Inferior parietal cortex (tissue), 1 donor: ENCODE results near the gene U2SURP.

Experiments
- DNase-seq: peaks from one replicate; pipeline ENCODE4 v3.0.0-alpha.2; 2016; ENCODE audit errors: extremely low spot score

U2SURP gene

DNA sequence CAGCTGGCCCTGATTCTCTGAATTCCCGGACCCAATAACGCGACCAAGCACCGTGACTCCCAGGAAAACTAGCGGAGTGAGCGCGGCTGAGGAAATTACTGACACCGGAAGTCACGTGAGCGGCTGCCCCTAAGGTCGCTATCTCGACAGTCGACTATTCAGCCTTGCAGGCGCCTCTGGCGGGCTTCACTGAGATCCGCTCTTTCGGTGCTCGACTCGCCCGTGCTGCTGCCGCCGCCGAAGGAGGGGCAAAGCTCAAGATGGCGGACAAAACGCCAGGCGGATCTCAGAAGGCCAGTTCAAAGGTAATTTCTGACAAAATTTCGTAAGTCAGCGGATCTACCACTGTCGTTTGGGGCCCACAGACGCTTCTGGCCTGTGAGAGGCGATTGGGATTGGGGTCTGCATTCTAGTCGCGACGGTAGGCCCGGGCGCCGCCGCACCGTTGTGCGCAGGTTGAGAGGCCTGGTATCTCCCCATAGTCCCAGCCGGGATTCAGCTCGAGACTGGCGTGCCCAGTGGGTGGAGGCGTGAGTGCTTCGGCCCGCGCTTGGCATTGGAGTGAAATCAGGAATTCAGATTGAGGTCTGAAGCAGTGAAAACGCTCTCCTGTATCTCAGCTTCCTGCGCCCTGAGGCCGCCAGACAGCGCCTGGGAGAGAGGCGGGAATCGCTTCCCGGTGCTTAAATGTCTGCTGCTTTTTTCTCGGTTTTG is at the start of gene U2SURP:
Gene U2SURP (plus strand): TSS at position 202 of the 714 bp plus-strand sequence. CDS start 59 bp downstream, at position 261.
- peak; percentile 98 for DNase-seq

DNA sequence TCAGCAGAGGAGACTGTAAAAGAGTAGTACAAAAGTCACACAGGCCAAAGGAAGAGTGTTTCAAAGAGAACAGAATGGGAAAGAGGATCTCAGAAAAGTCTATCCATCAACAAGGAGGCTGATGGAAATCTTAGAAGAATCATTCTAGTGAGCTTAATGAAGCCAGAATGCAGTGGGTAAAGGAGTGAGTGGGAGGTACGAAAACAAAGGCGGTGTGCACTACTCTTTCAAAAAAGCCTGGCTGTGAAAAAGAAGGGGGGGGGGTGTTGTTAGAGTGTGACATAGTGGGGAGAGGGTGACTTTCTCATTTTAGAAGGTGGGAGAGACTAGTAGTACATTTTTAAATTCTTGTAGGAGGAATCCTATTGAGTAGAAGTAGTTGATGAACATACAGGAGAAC is 49.6 kb upstream of the U2SURP start:
- DNase-seq: no peak

DNA sequence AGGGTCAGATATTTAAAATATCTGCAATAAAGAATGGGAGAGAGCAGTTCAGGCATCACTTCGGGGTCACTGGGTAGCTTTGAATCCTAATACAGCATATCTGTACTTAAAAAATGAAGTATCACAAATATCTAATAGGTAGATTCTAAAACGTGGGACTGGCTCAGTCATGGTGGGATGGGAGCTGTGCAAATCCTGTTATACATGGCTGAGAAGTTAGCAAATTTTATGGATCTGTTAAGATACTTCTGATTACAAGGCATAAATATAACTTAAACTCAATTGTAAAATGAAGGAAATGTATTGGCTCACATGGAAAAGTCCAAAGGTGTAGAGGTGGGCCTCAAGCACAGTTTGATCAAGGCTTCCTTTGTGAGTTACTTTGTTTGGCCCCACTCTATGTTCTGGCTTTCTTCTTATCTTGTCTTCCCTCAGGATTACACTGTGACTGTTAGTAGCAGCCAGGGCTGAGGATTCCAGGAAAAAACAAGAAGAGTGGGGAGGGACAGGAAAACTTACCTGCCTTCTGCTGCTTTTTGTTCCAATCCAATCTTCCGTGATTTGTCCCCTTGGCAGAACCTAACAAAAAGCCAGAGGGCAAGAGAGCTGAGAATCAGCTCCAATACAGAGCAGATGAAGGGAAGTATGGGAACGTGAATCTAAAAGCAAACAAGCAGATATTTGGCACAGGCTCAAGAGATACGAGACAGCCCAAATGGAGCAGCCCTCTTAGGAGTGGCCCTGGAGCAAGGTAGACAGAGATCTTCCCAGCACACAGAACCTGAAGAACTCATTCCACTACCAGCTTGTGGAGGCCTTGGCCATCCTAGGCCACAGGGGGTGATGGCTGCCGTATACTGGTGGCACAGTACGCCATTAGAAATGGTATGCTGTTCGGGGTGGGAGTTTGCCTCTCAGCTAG is 48.8 kb upstream of the U2SURP start:
- no peak for DNase-seq

DNA sequence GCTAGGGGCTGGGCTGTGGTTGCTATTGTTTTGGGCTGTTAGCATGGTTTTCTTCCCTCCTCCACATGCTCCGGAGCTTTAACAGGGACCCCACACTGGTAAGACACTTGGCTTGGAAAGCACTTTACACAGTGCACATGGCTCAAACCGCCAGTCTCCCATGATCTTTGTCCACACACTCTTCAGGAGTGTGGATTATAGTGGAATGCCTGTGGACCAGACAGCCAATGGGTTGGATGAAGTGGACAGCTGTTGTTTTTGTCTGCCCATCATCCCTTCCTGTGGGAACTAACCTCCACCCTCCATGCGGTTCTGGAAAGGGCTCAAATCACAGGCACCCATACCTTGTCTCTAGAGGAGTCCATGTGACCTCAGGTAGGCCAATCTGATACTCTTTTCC is 47.9 kb upstream of the U2SURP start:
- DNase-seq: no peak

DNA sequence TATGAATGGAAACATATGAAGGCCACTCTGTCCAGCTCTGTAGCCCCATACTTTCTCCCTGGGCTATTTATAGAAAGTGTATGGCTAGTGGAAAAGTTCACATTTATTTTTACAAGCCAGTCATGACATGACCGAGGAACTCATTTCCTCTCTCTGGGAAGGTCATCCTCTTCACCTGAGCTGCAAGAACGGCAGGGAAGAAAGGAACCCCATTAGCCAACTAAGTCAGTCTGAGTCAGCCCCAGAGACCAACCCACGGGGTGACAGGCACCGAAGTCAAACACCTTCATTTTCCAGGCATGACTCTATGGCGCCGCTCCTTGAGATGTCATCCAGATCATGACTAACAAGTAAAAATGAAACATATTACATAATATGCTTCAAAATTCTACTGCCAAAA is 42.7 kb upstream of the U2SURP start:
- no peak for DNase-seq

DNA sequence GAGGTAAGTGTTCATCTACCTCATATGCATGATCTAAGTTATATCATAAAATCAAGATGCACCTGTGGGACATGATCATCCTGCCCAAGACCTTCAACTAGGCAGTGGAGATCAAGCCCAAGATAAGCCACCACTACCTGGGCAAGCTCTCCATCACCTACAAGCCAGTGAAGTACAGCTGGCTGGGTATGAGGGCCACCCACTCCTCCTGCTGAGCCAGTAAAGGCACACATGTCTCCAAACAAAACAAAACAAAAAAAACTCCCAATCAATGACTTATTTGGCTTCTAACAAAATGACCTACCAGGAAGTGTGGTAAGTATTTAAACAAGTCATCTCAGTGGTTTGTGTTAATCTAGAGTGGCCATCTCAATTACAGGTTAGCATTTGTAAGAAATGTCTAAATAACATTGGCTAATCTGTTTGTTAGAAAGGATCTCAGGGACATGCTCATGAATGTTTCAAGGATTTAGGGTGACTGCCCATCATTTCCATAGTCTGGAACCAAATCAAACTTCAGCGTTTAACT is 41.0 kb upstream of the U2SURP start:
- DNase-seq: no peak

DNA sequence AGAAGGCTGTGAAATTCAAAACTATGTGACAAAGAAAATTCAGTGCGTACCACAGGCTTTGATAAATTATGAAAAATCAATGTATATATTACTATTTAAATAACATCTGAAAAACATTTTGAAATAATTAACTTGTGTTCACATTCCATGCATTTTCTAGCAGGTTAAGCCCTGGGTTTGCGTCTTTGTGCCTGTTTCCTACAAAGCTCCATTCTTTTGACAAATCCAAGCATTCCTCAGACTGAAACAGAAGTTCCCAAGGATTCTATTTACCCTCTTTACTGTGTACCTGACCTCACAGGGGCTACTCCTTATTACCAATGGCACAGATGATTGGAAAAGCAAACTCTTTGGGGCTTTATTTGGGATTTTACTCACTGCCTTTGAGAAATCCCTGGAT is 39.8 kb upstream of the U2SURP start:
- DNase-seq: no peak

DNA sequence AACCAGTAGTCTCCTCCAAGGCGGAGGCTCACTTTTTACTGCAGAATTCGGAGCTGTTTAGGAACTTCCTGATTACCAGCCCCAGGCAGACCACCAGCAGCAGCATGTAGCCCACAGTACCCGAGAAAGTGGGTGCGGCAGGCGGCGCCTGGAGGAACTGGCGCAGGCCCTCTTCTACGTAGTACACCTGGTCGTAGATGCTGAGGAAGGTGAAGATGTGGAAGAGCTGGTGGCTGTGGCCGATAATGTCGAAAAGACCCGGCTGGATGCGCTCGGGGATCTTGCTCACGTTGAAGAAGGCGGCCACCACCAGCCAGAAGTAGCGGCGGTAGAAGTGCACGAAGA is 39.2 kb upstream of the U2SURP start:
- DNase-seq: no peak

DNA sequence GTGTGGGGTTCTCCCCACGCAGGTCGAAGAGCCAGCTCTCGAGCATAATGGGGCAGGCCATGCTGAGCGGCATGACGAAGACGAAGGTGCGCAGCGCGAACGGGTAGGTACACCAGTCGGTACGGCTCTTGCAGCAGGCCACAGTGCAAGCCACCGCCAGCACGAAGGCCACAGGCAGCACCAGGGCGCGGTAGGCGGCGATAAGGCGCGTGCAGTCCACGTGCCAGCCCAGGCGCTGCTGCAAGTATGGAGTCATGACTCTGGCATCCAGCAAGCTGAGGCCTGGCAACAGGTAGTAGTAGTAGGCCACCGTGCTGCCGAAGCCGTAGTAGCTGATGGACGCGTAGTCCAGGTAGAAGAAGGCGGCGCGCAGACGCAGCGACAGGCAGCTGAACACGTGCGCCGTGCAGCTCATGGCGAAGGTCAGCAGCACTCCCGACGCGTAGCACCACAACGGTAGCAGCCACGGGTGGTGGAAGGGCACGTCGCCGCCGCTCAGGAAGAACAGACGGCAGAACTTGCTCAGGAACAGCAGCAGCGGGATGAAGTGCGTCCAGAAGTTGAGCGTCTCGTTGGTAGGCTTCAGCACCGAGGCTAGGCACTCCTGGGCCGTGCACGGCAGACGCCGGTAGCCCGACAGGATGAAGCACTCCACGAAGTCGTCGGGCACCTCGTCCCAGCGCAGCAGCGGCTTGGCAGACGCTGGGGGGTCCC is 38.7 kb upstream of the U2SURP start:
- no peak for DNase-seq

DNA sequence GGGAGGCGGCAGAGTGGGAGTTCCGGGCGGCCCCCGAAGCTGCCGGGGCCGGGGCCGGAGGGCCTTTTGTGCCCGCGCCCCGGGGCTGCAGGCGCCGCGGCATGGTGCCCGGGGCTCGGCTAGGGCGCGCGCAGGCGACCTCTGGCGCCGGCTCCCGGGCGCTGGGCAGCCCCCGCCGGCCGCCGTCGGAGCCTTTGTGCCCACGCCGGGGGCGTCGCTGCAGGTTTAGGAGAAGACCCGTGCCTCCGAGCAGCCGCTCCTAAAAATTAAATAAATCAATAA is 38.2 kb upstream of the U2SURP start:
- DNase-seq: no peak

DNA sequence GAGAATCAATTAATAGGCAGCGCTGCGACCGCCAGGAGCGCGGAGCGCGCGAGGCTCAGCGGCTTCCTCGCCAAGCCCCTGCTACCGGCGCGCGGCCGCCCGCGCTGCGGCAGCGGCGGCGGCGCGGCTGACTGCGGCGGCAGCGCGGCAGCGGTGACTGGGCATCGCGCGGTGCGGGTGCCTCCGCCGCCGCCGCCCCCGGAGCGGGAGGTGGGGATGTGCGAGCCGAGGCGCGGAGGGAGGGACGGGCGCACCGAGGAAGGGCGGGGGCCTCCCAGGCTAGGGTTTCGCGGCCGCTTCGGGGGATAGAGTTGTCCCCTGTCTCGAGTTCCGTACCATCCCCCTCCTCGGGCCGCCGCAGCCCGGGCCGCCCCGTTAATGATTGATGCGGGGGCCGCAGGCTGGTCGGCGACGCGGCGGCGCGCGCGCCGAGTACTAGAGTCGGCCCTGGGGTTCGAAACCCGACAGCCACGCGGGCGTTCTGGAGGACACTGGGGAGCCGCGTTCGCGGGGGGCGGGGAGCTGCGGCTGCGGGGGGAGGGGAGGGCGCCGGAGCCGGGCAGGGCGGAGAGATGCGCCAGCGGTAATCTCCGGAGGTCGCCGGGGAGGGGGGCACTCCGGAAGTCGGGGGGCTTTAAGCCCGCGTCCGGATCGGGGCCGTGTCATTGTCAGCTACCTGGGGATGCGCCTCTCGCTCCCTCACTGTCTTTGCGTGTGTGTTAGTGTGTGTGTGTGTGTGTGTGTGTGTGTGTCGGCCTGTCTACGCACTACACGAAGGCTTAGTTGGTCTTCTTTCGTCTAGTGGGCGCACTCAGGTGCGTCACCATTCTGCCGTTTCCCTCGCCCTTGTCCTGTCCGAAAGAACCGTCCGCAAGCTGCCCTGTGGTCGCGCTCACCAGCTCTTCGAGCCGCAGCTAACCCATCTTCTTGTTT is 37.6 kb upstream of the U2SURP start, which contains the start of gene PAQR9:
Gene PAQR9 (minus strand): TSS at position 159 of the 933 bp plus-strand sequence. CDS start 338 bp downstream, outside the sequence.
- no peak for DNase-seq

DNA sequence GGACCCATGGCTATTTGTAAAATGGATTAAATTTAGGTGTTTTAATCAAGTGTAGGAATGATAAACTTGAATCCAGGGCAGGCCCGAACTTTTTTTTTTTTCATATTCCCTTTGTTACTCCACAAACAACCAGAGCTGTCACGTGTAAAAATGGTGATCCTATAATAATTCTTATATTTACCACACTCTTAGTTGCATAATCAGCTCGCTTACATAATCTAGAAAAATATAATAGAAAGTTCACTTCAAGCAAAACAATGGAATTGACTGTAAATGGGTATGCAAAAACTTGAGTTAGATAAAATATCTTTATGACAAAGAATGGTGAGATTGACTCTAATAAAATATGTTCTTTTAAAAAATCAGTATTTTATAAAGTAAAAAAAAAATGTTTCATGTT is 35.8 kb upstream of the U2SURP start:
- DNase-seq: no peak

DNA sequence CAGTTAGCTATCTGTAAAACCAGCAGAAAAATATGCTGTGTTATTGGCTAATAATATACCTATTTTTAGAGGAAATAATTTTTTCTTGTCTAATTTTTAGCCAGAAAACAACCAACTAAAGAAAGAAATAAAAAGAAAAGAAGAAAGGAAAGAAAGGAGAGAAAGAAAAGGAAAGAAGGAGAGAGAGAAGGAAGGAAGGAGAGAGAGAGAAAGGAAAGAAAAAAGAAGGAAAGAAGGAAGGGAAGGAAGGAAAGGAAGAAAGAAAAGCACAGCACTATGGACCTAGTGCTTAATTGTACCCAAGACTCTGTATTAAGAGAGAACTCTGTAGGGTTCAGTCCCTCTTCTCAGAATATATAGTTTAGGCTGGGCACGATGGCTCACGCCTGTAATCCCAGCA is 34.6 kb upstream of the U2SURP start:
- DNase-seq: no peak

DNA sequence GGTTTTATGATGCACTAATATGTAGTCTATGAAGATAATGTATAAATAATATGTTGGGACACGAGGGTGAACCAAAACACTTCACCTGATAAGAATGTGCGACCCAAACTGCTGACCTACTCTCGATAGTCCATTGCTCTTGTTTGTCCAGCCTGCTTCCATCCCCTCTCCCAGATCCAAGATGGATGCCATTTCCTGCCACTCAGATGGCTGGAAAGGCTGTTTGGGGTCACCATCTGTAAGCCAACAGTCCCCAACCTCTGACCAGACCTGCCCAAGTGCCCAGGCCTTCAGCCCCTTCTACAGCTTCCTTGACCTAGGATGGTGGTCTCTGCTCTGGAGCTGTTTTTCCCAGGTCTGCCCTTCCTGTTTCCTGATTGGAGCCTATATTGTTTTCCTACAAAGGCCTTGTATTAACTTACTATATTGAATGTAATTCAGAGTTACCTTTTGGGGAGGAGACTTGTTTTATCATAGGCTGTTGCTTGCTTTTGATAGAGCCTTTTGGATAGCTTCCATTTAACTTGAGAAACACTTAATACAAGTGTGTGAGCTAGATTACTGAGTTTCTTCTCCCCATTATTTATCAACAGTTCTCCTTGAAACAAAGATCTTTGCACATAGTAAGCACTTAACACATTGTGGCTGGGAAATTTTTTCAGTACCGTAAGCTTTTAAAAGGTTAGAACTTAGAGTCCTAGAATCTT is 32.9 kb upstream of the U2SURP start:
- DNase-seq: no peak

DNA sequence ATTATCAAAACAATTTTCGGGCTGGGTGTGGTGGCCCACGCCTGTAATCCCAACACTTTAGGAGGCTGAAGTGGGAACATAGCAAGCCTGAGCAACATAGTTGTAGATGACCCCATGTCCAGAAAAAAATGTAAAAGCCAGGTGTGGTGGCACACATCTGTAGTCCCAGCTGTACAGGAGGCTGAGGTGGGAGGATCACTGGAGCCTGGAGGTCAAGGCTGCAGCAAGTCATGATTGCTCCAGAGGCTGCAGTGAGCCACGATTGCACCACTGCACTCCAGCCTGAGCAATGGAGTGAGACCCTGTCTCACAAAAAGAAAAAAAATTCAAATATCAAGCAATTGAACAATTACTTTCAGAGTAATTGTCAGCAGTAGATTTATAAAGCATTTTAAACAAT is 29.9 kb upstream of the U2SURP start:
- no peak for DNase-seq

DNA sequence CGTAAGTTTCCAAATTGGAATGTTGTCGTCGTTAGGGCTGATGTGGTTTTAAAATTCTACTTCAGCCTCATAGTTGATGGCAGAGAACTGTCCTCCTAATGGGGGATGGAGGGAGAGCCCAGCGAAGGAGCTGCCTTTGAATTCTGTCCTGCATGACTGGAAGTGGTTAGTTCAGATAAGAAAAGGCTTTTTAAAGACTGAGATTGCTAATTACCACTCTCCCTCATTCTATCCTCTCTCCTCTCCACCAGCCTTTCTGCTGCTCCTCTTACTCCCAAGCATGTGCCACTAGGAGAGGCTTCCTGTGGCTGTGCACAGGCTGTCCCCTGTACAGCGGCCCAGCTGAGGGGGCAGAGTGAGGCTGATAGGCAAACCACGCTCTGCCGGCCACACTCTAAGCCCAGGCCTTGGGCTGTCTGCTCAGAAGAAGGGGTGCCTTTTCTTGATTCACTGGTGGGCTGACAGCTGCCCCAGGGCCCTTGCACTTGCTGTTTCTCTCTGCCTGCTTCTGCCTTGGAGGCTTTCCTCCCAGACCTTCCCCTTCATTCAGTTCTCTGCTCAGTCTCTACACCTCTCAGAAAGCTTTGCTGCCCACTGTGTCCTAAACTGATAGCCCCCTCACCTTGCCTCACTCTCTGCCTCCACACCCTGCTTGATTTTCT is 29.1 kb upstream of the U2SURP start:
- DNase-seq: no peak

DNA sequence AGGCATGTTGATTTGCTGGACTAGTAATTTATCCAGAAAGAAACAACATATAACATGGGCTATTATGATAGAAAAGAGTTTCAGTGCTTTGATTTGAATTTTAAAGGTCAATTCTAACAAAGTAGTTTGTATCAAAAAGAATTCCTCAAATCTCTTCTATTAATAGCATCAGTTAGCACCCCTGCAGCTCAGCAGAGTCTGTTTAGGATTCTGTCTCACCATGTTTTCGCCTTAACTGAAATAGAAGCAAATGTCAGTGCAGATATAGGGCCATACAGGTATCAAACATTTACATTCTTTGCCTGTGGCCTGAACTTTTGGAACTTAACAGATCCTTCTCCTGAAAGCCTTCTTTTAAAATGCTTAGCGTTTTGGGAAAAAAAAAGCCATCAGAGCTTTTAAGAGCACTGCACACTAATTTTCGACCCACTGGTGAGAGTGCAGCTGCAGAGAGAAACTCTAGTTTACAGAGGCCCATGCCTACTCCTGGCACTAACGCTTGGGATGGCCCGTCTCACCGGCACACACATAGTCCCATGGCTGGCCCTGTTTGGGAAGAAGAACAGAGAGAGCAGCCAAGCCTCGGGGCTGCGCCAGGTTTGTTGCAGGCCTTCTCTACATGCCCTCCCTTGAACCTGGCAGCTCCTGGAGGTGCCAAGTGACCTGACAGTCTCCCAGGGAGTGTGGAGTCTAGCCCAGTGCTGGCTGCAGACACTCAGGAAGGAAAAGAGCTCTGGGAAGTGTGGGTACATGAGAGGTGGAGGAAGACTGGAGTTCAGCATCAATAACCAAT is 28.0 kb upstream of the U2SURP start:
- no peak for DNase-seq

DNA sequence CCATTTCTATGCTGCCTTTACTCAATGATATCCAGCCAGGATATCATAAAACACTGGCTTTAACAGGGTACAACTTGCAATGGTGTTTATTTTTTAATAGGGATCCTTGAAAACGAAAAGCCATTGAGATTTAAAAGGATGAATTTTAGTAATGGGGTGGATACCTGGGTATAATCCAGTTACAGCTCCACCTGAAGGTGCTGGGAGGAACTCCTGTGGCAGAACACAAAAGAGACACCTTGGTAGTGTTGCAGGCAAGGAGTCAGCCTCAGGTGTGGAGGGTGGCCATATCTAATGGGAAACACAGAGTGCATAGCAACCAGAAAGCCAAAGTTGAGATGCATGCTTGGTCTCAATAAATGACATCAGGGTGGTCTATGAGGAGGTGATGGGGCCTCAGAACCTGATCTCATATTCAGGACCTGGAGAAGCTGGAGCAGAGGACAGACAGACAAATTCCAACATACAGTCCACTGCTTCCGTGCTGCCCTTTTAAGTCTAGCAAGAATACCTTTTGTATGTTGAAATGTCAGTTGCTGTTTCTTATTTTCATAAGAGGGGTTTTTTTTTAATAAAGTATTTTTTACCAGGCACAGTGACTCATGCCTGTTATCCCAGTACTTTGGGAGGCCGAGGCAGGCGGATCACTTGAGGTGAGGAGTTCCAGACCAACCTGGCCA is 25.9 kb upstream of the U2SURP start:
- DNase-seq: no peak
